ENCODE data around the gene COL4A1. TPM values are rescaled to one million over a fixed set of nuclear protein-coding genes. Genes with fewer than 3 reads are reported as not detected.

COL4A1 gene
- total RNA-seq, 2 experiments from 2014 or later, result not detected

DNA sequence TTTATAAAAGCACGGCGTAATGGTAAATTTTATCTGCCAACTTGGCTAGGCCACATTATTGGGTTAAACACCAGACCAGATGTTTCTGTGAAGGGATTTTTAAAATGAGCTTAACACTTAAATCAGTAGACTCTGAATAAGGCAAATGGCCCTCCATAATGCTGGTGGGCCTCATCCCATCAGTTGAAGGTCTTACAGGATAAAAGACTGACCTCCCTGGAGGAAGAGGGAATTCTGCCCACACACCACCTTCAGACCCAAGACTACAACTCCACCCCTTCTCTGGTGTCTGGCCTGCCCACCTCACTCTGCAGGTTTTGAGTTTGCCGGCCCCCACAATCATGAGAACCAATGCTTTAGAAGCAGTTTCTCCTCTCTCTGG, 96.4 kb downstream of the COL4A1 start:
- no peak overlapping the region for H3K27ac Mint-ChIP-seq
- POLR2A ChIA-PET, result no interaction called here
- DNase-seq (no peak), ATAC-seq (ENCODE audit: low read depth) (no peak)
- H3K27me3 Mint-ChIP-seq, result peaks cover 7% of the 10 kb centered on the region
- H3K4me3 Mint-ChIP-seq, result no peak overlapping the region
- no peaks in the 10 kb centered on the region for H3K36me3 Mint-ChIP-seq
- no peaks in the 10 kb centered on the region for H3K9me3 Mint-ChIP-seq
- no peaks in the 10 kb centered on the region for H3K4me1 Mint-ChIP-seq

DNA sequence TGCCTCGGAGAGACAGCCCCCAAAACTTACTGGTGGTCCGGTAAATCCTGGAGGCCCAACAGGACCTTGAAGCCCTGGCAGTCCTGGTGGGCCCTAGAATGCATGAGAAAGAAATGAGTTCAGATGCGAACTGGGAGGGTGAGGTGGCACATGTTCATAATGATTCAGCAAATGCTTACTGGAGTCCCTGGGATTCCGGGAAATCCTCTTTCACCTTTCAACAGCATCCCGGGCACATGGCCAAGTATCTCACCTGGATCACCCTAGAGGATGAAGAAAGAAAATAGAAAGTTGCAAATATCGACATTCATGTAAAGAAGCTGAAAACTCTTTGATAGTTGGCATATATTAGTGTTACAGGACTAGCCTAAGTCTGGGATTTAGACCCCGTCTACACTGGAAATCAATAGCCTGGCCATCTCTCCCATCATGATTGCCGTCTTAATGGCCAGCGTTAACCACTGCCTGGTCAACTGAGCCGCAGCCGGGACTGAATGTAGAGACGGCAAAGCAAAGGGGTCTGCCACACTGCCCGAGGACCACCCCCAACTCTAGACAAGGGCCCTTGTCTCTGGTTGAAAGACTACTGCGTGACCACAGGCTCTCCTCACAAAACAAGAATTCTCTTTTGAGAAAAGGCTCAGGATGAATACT, 96.9 kb downstream of the COL4A1 start:
- no peak overlapping the region for H3K4me3 Mint-ChIP-seq
- no peak for DNase-seq
- no peaks in the 10 kb centered on the region for H3K36me3 Mint-ChIP-seq
- no peak for ATAC-seq (ENCODE audit: low read depth)
- POLR2A ChIA-PET, result no interaction called here
- H3K27me3 Mint-ChIP-seq, result peaks cover 7% of the 10 kb centered on the region
- no peaks in the 10 kb centered on the region for H3K9me3 Mint-ChIP-seq
- no peak overlapping the region for H3K27ac Mint-ChIP-seq
- no peaks in the 10 kb centered on the region for H3K4me1 Mint-ChIP-seq

DNA sequence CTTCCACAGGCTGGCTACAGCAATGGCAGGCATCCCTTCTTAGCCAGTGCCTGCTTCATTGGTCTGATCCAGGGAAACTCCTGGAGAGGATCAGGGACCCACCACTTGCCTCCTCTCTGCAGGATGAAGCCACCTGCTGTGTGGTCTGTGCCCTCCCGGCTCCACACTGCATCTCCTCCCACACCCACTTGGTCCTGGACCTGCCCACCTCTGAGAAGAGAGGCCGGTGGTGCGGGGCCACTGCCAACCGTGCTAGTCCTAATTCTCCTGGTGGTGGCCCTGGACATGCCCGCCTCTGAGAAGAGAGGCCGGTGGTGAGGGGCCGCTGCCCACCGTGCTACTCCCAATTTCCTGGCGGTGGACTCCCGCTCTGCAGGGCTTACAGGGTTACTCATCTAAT, 98.8 kb downstream of the COL4A1 start:
- POLR2A ChIA-PET, result no interaction called here
- H3K4me1 Mint-ChIP-seq, result no peaks in the 10 kb centered on the region
- no peak overlapping the region for H3K4me3 Mint-ChIP-seq
- no peak overlapping the region for H3K27ac Mint-ChIP-seq
- H3K27me3 Mint-ChIP-seq, result peaks cover 11% of the 10 kb centered on the region
- H3K9me3 Mint-ChIP-seq, result no peaks in the 10 kb centered on the region
- DNase-seq, result no peak
- ATAC-seq (ENCODE audit: low read depth), result no peak
- no peaks in the 10 kb centered on the region for H3K36me3 Mint-ChIP-seq

DNA sequence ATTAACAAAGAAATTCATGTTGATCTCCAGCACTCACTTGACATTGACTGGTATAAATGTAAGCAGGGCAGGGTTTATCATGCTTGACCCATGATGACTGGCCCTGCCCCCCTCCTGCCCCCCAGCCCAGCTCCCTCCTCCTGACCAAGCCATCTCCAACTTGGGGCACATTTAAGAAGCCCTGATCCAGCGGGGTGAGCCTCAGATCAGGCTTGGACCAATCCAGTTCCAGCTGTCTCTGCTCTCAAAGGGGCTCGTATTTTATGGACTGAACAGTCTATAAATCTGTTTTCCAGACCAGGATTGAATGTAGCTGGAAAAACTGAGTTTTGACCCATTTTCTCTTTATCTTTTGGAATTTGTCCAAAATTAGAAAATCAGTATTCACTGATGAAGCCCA, 100.0 kb downstream of the COL4A1 start:
- no peaks in the 10 kb centered on the region for H3K4me1 Mint-ChIP-seq
- no peaks in the 10 kb centered on the region for H3K9me3 Mint-ChIP-seq
- POLR2A ChIA-PET, result no interaction called here
- DNase-seq (no peak), ATAC-seq (ENCODE audit: low read depth) (no peak)
- H3K4me3 Mint-ChIP-seq, result no peak overlapping the region
- no peak overlapping the region for H3K27ac Mint-ChIP-seq
- H3K36me3 Mint-ChIP-seq, result no peaks in the 10 kb centered on the region
- peaks cover 6% of the 10 kb centered on the region for H3K27me3 Mint-ChIP-seq

DNA sequence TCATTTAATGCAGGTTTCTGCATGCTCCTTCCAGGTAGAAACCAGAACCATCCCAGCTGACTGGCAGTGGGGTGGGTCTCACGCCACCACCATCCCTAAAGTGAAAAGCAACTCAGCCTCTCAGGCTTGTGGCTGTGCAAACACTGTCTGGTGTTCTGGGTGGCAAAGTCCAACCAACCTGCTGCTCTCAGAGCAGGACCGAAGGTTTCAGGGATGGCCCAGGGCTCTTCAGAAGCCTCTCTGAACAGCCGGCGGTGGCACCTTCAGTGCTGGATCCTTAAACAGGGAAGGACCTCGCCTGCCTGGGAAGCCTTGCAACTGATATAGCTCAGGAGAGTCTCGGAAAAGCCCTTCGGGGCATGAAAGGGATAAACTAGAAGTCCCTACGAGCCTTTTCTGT, 100.8 kb downstream of the COL4A1 start:
- no peak overlapping the region for H3K4me3 Mint-ChIP-seq
- H3K4me1 Mint-ChIP-seq, result no peaks in the 10 kb centered on the region
- POLR2A ChIA-PET, result no interaction called here
- no peaks in the 10 kb centered on the region for H3K36me3 Mint-ChIP-seq
- no peaks in the 10 kb centered on the region for H3K9me3 Mint-ChIP-seq
- peaks cover 4% of the 10 kb centered on the region for H3K27me3 Mint-ChIP-seq
- H3K27ac Mint-ChIP-seq, result no peak overlapping the region
- no peak for ATAC-seq (ENCODE audit: low read depth)
- DNase-seq, result no peak

DNA sequence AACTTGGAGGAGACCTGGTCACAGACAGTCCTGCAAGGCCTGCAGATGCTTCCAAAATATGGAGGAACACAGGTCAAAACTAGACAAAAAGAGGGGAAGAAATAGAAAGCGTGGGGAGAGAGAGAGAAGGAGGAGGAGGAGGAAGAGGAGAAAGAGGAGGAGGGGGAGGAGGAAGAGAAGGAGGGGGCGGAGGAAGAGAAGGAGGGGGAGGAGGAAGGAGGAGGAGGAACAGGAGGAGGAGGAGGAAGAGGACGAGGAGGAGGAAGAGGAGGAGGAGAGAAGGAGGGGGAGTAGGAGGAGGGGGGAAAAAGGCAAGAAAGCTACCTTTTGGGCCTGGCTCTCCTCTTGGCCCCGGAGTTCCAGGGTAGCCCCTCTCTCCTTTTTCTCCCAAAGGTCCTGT, 105.8 kb downstream of the COL4A1 start:
- Mint-ChIP-seq H3K36me3 (no peaks in the 10 kb centered on the region), H3K27me3 (peaks cover 9% of the 10 kb centered on the region), H3K9me3 (no peaks in the 10 kb centered on the region), H3K4me1 (no peaks in the 10 kb centered on the region), H3K4me3 (no peak overlapping the region), H3K27ac (no peak overlapping the region)
- ATAC-seq (ENCODE audit: low read depth), result no peak
- DNase-seq, result no peak
- POLR2A ChIA-PET, result no interaction called here

DNA sequence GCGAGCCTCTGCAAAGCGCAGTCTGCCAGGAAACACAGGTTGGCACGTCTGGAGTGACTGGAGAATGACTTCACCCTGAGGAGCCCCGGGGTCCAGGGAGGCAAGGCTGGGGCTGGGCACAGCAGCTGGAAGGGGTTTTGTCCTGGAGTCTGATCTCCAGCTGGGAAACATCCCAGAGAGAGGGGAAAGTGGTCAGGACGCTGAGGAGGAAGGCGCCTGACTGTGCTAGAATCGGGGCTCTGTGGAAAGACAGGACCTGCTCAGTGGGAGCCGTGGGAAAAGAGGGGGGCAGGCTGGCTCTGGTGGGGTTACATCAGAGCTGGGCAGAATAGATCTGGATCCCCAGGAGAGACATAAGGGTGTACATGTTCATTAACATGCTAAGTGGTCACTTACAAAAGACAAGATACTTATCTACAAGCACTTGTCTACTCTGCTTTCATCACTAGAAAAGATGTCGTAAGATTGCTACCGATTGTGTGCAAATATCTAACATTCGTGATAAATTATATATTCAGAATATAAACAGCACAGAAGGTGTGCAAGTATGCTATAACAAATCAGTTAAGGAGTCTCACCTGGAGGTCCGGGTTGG, 106.6 kb downstream of the COL4A1 start:
- Mint-ChIP-seq H3K27ac (no peak overlapping the region), H3K27me3 (peaks cover 9% of the 10 kb centered on the region), H3K4me1 (no peaks in the 10 kb centered on the region), H3K36me3 (no peaks in the 10 kb centered on the region), H3K9me3 (no peaks in the 10 kb centered on the region), H3K4me3 (no peak overlapping the region)
- no peak for DNase-seq
- no peak for ATAC-seq (ENCODE audit: low read depth)
- POLR2A ChIA-PET, result no interaction called here

DNA sequence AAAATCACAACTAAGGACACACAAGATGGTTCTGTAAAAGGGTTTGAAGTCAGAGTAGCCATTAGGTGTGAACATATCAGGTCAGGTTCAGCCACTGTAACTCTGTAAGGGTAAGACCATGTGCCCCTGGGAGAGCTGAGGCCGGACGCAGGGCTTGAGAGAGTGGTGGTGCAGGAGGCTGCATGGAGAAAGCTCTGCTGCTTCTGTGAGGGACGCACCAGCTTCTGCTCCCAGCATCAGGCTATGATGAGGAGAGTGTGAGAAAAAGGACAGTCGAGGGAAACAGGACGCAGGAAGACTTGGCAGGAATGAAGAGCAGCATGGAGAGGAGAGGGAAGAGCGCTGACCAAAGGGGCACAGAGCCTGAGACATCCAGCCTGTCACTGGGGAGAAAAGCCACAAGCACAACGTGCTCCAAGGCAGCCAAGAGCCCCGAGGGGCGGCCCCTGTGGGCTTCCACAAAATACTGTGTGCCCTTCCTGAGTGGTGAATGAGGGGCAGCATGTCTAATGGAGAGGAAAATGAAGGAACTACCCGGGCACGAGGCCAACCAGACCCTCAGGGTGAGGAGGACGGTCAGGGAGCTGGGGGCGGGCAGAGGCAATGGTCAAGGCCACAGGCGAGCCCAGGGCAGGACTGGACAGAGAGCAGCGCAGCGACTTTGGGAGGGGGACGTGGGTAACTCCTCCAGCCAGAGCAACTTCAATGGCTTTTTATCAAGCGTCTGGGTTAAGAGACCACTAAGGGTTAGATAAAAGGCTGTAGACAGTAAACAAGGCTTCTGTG, 107.7 kb downstream of the COL4A1 start:
- ATAC-seq (ENCODE audit: low read depth) (no peak), DNase-seq (no peak)
- no peaks in the 10 kb centered on the region for H3K36me3 Mint-ChIP-seq
- H3K27ac Mint-ChIP-seq, result no peak overlapping the region
- H3K9me3 Mint-ChIP-seq, result no peaks in the 10 kb centered on the region
- POLR2A ChIA-PET, result no interaction called here
- H3K27me3 Mint-ChIP-seq, result peaks cover 9% of the 10 kb centered on the region
- H3K4me3 Mint-ChIP-seq, result no peak overlapping the region
- no peaks in the 10 kb centered on the region for H3K4me1 Mint-ChIP-seq

DNA sequence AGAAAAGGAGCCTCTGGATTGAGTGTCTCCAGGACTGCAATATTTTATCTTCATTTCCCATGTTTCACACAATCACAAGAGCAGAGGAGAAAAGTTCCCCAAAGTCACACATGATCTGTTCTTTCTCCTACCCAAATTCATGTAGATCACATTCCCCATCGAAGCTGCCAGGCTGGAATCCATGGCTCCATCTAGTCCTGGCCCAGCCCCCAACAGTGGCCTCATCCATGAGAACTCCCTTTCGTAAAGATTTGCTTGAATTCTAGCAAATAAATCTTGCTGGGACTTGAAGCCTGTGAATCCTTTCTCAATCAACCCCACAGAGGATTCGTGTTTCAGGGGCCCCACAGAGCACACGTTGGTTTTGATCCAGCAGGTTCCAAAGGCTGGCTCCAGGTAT, 109.5 kb downstream of the COL4A1 start:
- Mint-ChIP-seq H3K9me3 (no peaks in the 10 kb centered on the region), H3K27me3 (peaks cover 7% of the 10 kb centered on the region), H3K4me1 (no peaks in the 10 kb centered on the region), H3K27ac (no peak overlapping the region), H3K4me3 (no peak overlapping the region), H3K36me3 (no peaks in the 10 kb centered on the region)
- ATAC-seq (ENCODE audit: low read depth) (no peak), DNase-seq (no peak)
- POLR2A ChIA-PET, result no interaction called here

DNA sequence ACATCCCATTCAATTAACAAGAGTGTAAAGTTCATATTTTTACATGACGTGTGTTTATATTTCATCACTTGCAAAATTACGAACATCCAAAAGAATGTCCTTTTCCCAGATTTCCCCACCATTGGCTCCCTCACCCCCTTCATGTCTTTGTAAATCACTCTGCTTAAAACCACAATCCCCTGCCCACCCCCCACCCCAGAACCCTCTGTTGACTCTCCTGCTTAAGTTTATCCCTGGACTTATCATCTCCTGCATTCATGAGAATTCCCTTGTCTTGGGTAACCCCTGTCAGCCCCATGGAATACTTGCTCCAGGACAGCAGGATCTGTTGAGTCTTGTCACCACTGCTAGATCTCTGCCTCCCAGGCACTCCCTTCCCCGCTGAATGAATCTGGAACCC, 109.9 kb downstream of the COL4A1 start:
- no peak for ATAC-seq (ENCODE audit: low read depth)
- H3K27ac Mint-ChIP-seq, result no peak overlapping the region
- H3K27me3 Mint-ChIP-seq, result peaks cover 7% of the 10 kb centered on the region
- POLR2A ChIA-PET, result no interaction called here
- no peaks in the 10 kb centered on the region for H3K4me1 Mint-ChIP-seq
- H3K9me3 Mint-ChIP-seq, result no peaks in the 10 kb centered on the region
- H3K36me3 Mint-ChIP-seq, result no peaks in the 10 kb centered on the region
- no peak for DNase-seq
- no peak overlapping the region for H3K4me3 Mint-ChIP-seq

DNA sequence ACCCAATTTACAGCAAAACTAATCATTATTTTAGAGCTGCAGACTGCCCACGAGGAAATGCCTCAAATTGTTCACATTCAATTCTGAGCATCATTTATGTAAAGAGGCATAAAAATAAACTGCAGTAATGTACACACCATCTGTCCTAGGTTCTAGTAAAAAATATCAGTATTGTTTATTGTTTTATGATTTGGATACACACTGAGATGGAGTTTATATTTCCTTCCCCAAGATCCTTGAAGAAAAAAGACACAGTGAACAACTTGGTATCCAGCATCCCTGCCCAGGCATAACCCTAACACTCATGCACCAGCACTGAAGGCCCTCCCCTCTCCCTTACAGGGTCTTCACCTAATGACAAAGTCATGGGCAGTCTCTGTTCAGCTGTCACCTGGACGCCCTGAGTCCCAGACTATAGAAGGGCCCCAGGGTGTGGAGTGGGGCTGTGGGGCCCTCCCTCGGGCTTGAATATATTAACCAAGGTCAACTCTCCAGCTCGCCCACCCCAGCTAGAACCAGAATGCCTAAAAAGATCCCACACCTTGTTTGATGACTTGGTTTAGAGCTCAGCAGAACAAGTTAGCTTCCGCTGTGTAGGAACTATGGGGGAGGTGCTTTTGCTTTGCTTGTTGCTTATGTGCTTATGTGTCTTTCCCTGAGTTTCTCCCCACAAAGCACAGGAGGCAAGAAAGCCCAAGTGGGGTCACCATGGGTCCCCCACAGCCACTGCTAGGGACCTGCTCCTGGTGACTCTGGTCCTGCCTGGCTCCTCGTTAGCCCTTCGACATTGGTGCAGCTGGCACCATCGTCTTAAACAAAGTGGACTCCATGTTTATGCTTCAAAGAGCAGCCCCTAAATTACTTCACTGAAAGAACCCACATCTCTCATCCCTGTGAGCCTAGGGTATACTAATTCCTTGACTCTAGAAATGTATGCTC, 111.1 kb downstream of the COL4A1 start:
- ATAC-seq (ENCODE audit: low read depth) (no peak), DNase-seq (no peak)
- no peaks in the 10 kb centered on the region for H3K4me1 Mint-ChIP-seq
- H3K27me3 Mint-ChIP-seq, result peaks cover 12% of the 10 kb centered on the region
- H3K4me3 Mint-ChIP-seq, result no peak overlapping the region
- H3K36me3 Mint-ChIP-seq, result no peaks in the 10 kb centered on the region
- no peak overlapping the region for H3K27ac Mint-ChIP-seq
- POLR2A ChIA-PET, result no interaction called here
- H3K9me3 Mint-ChIP-seq, result no peaks in the 10 kb centered on the region

DNA sequence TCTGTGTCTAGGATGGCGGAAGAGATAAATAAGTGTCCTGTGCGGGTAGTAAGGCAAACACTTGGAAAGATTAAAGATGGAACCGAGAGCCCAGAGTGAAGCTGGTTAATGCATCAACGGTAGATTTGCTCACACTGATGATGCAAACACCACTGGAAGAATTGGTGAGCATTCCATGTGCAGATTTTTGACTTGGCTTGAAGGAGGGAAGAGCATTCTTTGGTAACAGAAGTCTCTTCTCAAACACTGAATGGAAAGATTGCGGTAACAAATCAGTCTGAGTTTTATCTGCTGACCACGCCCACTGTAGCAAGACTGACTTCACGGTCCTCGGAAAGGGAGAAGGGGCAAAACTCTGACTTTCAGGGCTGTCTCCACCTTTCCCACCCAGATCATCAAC, 112.5 kb downstream of the COL4A1 start:
- no peak for ATAC-seq (ENCODE audit: low read depth)
- POLR2A ChIA-PET, result no interaction called here
- Mint-ChIP-seq H3K9me3 (no peaks in the 10 kb centered on the region), H3K4me3 (no peak overlapping the region), H3K27ac (no peak overlapping the region), H3K4me1 (no peaks in the 10 kb centered on the region), H3K27me3 (peaks cover 14% of the 10 kb centered on the region), H3K36me3 (no peaks in the 10 kb centered on the region)
- DNase-seq, result no peak

DNA sequence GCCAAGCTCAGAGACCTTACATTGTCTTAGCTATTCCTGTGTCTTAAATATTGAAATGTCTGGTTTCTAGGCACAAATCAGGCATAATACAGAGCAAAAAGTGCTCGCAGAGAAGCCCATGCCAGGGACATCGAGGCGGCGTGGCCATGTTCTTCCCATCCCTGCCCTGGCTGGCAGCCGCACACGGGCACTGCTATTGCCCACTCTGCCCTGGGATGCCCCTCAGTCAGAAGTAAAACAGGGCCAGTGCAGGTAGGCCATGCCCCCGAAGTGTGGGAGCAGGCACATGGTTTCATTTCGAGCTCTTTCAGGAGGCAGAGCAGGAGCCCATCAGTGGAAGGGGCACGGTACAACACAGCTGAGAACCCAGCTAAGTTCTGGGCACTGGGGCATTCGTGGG, 113.5 kb downstream of the COL4A1 start:
- DNase-seq (no peak), ATAC-seq (ENCODE audit: low read depth) (no peak)
- Mint-ChIP-seq H3K4me1 (no peaks in the 10 kb centered on the region), H3K27me3 (peaks cover 14% of the 10 kb centered on the region), H3K36me3 (no peaks in the 10 kb centered on the region), H3K4me3 (no peak overlapping the region), H3K27ac (no peak overlapping the region), H3K9me3 (no peaks in the 10 kb centered on the region)
- POLR2A ChIA-PET, result no interaction called here
